UCSD-AML1 (cell line): Measurements from ENCODE around the gene HELZ.
"Not testable (repeated sequence)": the region's sequence is repeated elsewhere in the genome, so short reads cannot be mapped to it uniquely, and the experiment has no call there.

Source experiments
- DNase-seq: peaks from one replicate; lab custom pipeline; 2025; ENCODE audit not compliant: unreplicated experiment; lab: John Stamatoyannopoulos, UW

The HELZ gene

DNA sequence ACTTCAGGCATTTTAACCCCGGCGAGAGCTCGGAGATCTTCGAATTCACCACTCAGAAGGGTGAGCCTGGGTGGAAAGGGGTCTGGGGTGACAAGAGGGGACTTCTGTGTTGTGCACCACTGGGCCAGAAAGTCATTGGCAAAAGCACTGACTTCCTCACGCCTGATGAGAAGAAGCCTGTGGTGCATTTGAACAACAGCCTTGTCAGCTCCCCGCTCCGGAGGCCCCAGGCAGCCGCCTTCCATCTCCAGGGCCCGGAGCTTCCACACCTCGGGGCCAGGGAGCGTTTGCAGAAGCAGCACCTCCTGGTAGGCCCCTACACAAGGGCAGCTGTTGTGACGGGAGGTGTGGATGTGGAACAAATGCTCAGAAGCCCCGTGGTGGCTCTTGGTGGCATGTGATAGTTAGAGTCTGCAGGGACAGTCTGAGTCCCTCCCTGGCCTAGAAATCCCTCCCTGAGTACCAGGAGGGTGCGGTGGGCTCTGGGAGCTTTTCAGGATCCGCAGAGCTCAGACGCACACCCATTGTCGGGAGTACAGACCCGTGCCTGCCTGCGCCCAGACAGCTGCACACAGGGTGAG lies 190.9 kb downstream of the HELZ start:
- no peak for DNase-seq

DNA sequence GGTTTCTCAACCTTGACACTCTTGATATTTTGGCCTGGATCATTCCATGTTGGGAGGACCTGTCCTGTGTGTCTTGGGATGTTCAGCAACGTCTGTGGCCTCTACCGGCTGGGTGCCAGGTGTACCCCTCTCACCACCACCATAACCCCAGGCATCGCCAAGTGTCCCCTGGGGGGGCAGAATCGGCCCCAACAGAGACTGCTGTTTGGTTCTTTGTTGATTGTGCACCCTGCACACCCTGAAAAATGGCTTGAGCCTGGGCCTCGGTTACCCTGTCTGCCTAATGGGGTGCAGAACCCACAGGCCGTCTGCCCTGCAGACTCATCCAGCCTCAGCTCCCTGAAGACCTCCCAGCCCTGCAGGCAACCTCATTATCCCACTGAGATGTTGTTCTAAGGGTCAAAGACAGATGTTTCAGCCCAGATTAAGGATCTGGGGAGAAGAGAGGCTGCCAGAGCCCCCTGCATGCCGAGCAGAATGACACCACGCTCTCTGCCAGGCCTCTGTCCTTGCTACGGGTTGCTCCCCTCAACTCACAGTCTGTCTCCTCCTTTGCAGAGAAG lies 191.5 kb downstream of the HELZ start:
- no peak for DNase-seq

- no peak for DNase-seq
Observed at GRCh38 chr17:67052720-67053437, 192.1 kb downstream of the HELZ start.

GRCh38 chr17:67051837-67052236 lies 193.2 kb downstream of the HELZ start:
- no peak for DNase-seq

- no peak for DNase-seq
Observed at GRCh38 chr17:67051155-67051538, 193.8 kb downstream of the HELZ start.

GRCh38 chr17:67050471-67051154 lies 194.4 kb downstream of the HELZ start:
- DNase-seq, result no peak

- no peak for DNase-seq
Observed at GRCh38 chr17:67050066-67050465, 194.9 kb downstream of the HELZ start.

GRCh38 chr17:67049025-67049739 lies 195.8 kb downstream of the HELZ start:
- no peak for DNase-seq

DNA sequence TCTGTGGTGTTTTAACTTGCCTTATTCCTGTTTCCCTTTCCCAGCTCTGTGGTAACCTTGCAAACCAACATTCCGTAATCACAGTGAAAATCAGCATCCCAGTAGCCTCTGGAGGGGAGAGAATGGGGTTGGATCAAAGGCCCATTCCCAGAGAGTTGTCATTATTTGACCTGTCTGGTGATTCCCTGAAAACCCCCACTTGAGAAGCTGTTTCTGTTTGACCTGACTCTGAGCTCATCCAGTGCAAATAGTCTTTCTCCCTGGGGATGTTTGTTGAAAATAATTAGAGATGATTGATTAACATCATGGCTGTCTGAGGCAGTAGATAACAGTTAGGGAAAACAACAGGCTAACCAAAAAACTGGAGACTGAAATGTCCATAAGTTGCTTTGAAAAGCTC lies 197.6 kb downstream of the HELZ start:
- DNase-seq, result no peak

GRCh38 chr17:67046398-67046797 lies 198.6 kb downstream of the HELZ start:
- DNase-seq, result no peak

DNA sequence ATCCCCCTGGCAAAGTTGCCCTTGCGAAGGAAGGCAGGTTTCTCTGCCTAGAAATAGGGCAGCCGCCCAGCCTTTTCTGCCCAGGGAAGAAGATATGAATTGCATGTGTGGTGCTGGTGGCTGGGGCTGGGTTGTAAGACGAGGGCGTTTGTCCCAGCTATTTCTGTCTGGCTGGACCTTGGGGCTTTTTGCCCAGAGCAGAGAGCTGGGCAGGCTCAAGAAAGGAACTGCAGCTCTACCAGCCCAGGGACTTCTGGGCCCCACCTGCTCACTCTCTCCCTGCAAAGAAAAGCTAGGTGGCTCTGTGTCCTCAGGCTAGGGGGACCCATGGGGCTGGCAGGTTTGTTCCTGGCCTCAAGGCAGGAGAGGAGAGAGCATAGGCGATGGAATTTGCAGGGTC lies 200.1 kb downstream of the HELZ start:
- no peak for DNase-seq

DNA sequence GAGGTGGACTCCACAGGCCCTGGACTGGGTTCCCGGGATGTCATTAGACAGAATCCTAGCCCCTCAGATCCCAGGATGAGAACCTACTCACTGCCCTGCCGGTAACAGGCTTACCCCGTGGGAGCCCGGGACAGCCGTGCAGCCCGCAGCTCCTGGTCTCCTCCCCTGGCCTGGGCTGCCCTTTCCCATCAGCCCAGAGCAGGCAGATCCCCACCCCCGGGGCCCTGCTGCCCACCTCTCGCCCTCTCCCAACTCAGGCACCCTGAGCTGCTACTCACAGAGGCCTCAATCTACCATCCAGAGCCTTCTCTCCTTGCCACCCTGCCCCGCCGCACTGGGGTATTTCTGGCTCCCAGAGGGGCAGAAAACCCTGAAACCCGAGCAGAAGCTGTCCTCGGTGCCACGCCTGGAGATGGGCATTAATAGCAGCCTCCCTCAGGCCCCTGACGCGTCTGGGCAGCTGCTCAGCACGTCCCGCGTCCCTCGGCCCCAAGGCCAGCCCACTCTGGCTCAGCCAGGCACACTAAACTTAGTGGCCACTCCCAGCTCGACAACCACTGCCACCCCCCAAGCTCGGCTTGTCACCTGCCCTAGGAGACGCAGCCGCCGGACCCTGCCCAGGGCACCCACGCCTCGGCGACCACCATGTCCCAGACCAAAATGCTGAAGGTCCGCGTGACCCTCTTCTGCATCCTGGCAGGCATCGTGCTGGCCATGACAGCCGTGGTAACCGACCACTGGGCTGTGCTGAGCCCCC lies 200.8 kb downstream of the HELZ start, which contains the start of gene CACNG1:
TSS of gene CACNG1 (plus strand) at position 539 of the 757 bp plus-strand sequence. CDS start at position 646, 107 bp downstream.
- no peak for DNase-seq

DNA sequence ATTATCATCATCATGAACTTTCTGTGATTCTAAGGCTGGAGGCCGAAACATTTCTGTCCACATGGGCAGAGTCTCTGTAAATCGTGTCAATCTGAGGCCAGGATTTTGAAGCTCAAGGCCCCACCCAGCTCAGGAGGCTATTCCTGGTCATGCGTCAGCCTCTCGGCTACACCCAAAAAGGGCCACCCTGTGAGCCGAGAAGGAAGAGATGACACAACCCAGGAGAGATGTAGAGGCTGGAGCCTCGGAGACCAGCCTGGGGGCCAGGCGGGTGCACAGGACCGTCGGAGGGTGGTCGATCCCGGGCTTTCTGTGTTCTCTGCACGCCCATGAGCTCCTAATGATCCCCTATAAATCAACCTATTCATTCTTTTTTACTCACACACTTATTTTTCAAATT lies 201.7 kb downstream of the HELZ start:
- no peak for DNase-seq

- DNase-seq, result no peak
Observed at GRCh38 chr17:67041941-67042899, 202.8 kb downstream of the HELZ start.

GRCh38 chr17:67041531-67041930 lies 203.5 kb downstream of the HELZ start:
- DNase-seq, result no peak

DNA sequence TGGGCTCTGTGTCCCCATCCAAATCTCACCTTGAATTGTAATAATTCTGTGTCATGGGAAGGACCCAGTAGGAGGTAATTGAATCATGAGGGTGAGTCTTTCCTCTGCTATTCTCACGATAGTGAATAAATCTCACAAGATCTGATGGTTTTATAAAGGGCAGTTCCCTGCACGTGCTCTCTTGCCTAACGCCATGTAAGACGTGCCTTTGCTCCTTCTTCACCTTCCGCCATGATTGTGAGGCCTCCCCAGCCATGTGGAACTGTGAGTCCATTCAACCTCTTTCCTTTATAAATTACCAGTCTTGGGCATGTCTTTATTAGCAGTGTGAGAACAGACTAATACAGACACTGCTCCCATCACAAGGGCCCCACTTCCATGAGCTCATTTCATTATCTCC lies 203.9 kb downstream of the HELZ start:
- DNase-seq, result not testable (repeated sequence)

GRCh38 chr17:67040652-67041051 lies 204.3 kb downstream of the HELZ start:
- no peak for DNase-seq

- DNase-seq, result no peak
Observed at GRCh38 chr17:67038861-67039365, 206.1 kb downstream of the HELZ start.
